IMR-90 (cell line): Measurements from ENCODE around the gene PARD3. TPM values are rescaled to one million over a fixed set of nuclear protein-coding genes. Genes with fewer than 3 reads are reported as not detected.

Source experiments
- ATAC-seq: fragments of 200-7000 bp; cut with Tn5 transposase; 2 replicates; pipeline ENCODE4 v1.9.1; 2020; ENCODE audit warnings: low read depth, mild to moderate bottlenecking, moderate library complexity
- BruUV-seq: library from RNA; stranded (reverse); fragments of 400-500 nt; replicated peaks from 2 replicates; lab custom pipeline; 2021; lab: Mats Ljungman, UMichigan
- CTCF ChIA-PET: fragments of 300-600 bp; formaldehyde crosslinking; extraction: SDS; loops from one replicate; lab custom pipeline; 2021; ENCODE audit warnings: antibody characterized with exemption; lab: Yijun Ruan, JAX
- POLR2A ChIA-PET: fragments of 300-600 bp; sonication (Branson Sonifier 250); formaldehyde crosslinking; loops from one replicate; lab custom pipeline; 2022; ENCODE audit warnings: antibody characterized with exemption; ENCODE audit not compliant: unreplicated experiment; lab: Charles Lee
- DNase-seq: peaks from one replicate; pipeline ENCODE4 v3.0.0; 2013
- H2AFZ ChIP-seq: replicated peaks from 2 replicates; pipeline ENCODE3; 2013; ENCODE audit warnings: low read length, mild to moderate bottlenecking; ENCODE audit not compliant: poor library complexity
- H2AK5ac ChIP-seq: 2 replicates; pipeline ENCODE4 v1.6.1; 2013; ENCODE audit warnings: low read depth, low read length, inconsistent platforms
- H2AK9ac ChIP-seq: replicated peaks from 2 replicates; pipeline ENCODE3; 2013; ENCODE audit warnings: mild to moderate bottlenecking, low read depth, low read length, moderate library complexity; ENCODE audit not compliant: poor library complexity
- H2BK120ac ChIP-seq: 2 replicates; pipeline ENCODE4 v1.6.1; 2013; ENCODE audit warnings: low read depth, low read length, inconsistent platforms
- H2BK15ac ChIP-seq: 3 replicates; pipeline ENCODE4 v1.6.1; 2013; ENCODE audit warnings: low read depth, low read length, inconsistent platforms
- H2BK20ac ChIP-seq: 2 replicates; pipeline ENCODE4 v1.6.1; 2013; ENCODE audit warnings: low read depth, mild to moderate bottlenecking, inconsistent platforms, low read length, moderate library complexity
- H2BK5ac ChIP-seq: 2 replicates; pipeline ENCODE4 v1.6.1; 2013; ENCODE audit warnings: mild to moderate bottlenecking, low read depth, low read length, inconsistent platforms; ENCODE audit not compliant: poor library complexity, severe bottlenecking
- H3K14ac ChIP-seq: replicated peaks from 2 replicates; pipeline ENCODE4 v1.6.1; 2013; ENCODE audit warnings: low read depth, low read length, inconsistent platforms
- H3K18ac ChIP-seq: 2 replicates; pipeline ENCODE4 v1.6.1; 2013; ENCODE audit warnings: low read depth, low read length, control low read depth
- H3K23ac ChIP-seq: 2 replicates; pipeline ENCODE4 v1.6.1; 2013; ENCODE audit warnings: low read depth, low read length, inconsistent platforms
- H3K27ac ChIP-seq: 2 replicates; pipeline ENCODE4 v1.5.1; 2013; ENCODE audit warnings: mild to moderate bottlenecking, control low read depth, low read length; ENCODE audit not compliant: insufficient read depth
- H3K27me3 ChIP-seq: 2 replicates; pipeline ENCODE4 v1.6.1; 2013; ENCODE audit warnings: low read length; ENCODE audit not compliant: control insufficient read depth, insufficient read depth
- H3K36me3 ChIP-seq: 2 replicates; pipeline ENCODE4 v1.6.1; 2013; ENCODE audit warnings: low read length, mixed read lengths; ENCODE audit not compliant: control insufficient read depth, insufficient read depth
- H3K4ac ChIP-seq: 2 replicates; pipeline ENCODE4 v1.6.1; 2013; ENCODE audit warnings: low read depth, low read length, inconsistent platforms
- H3K4me1 ChIP-seq: 2 replicates; pipeline ENCODE4 v1.6.1; 2013; ENCODE audit warnings: low read length, mixed read lengths; ENCODE audit not compliant: control insufficient read depth, insufficient read depth
- H3K4me2 ChIP-seq: 2 replicates; pipeline ENCODE4 v1.6.1; 2013; ENCODE audit warnings: low read depth, mild to moderate bottlenecking, control low read depth, low read length, moderate library complexity
- H3K4me3 ChIP-seq: 2 replicates; pipeline ENCODE4 v1.5.1; 2013; ENCODE audit warnings: low read depth, mild to moderate bottlenecking, control low read depth, low read length, moderate library complexity; ENCODE audit not compliant: insufficient read depth
- H3K56ac ChIP-seq: 2 replicates; pipeline ENCODE4 v1.6.1; 2013; ENCODE audit warnings: low read length, inconsistent platforms; ENCODE audit not compliant: insufficient read depth; ENCODE audit errors: extremely low read depth
- H3K79me1 ChIP-seq, 2 experiments: 2 replicates each; pipeline ENCODE4 v1.6.1; 2013; ENCODE audit warnings: low read length in 2 of 2, inconsistent platforms in 1 of 2, low read depth in 1 of 2
- H3K9ac ChIP-seq: 2 replicates; pipeline ENCODE4 v1.6.1; 2013; ENCODE audit warnings: low read depth, low read length, control low read depth
- H3K9me1 ChIP-seq: 2 replicates; pipeline ENCODE4 v1.6.1; 2013; ENCODE audit warnings: low read length, inconsistent platforms; ENCODE audit not compliant: insufficient read depth
- H3K9me3 ChIP-seq: 2 replicates; pipeline ENCODE4 v1.6.1; 2013; ENCODE audit warnings: low read length; ENCODE audit not compliant: control insufficient read depth, insufficient read depth
- H4K20me1 ChIP-seq: 2 replicates; pipeline ENCODE4 v1.6.1; 2013; ENCODE audit warnings: low read length, inconsistent platforms; ENCODE audit not compliant: insufficient read depth
- H4K5ac ChIP-seq: 2 replicates; pipeline ENCODE4 v1.6.1; 2013; ENCODE audit warnings: mild to moderate bottlenecking, low read depth, low read length, control low read depth
- H4K8ac ChIP-seq, 2 experiments: 2 replicates each; pipeline ENCODE4 v1.6.1; 2013; ENCODE audit warnings: low read depth in 2 of 2, low read length in 2 of 2, control low read depth in 1 of 2, inconsistent platforms in 1 of 2
- H4K91ac ChIP-seq: 2 replicates; pipeline ENCODE4 v1.6.1; 2013; ENCODE audit warnings: low read depth, low read length, inconsistent platforms; ENCODE audit not compliant: insufficient read depth
- CHD1 ChIP-seq: IDR thresholded peaks from 2 replicates; pipeline ENCODE4 v1.6.1; 2012; ENCODE audit warnings: low read depth, low read length, improper control_type of control experiment
- MAZ ChIP-seq: IDR thresholded peaks from 2 replicates; pipeline ENCODE4 v1.6.1; 2012; ENCODE audit warnings: low read depth, mild to moderate bottlenecking, low read length, improper control_type of control experiment, moderate library complexity, borderline replicate concordance
- POLR2A ChIP-seq: IDR thresholded peaks from 2 replicates; pipeline ENCODE4 v1.6.1; 2012; ENCODE audit warnings: mild to moderate bottlenecking, low read depth, low read length
- RFX5 ChIP-seq: IDR thresholded peaks from 2 replicates; pipeline ENCODE4 v1.8.0; 2012; ENCODE audit warnings: low read depth, mild to moderate bottlenecking, low read length, moderate library complexity
- SMC3 ChIP-seq: fragments of 150-350 bp; IDR thresholded peaks from 2 replicates; pipeline ENCODE4 v1.6.1; 2016; ENCODE audit warnings: low read depth, mild to moderate bottlenecking, antibody characterized with exemption, low read length, moderate library complexity
- WGBS, 2 experiments: methylation state at CpG; one replicate each; pipeline versions ENCODE4 v1.1.5 to v1.1.7; 2013; ENCODE audit warnings: missing lambda C conversion rate in 2 of 2; ENCODE audit not compliant: insufficient read length in 1 of 2; ENCODE audit errors: extremely low coverage in 2 of 2; 5-methylcytosine and 5-hydroxymethylcytosine counted together
- dilution Hi-C: fragments of 300-500 bp; cut with HindIII; formaldehyde crosslinking; loops from one replicate; pipeline ENCODE4 v1.14.3; 2018; ENCODE audit warnings: low sequenced_read_pairs; ENCODE audit not compliant: unreplicated experiment
- in situ Hi-C: fragments of 300-500 bp; cut with MboI; formaldehyde crosslinking; loops from 3 replicates; pipeline ENCODE4 v1.14.3; 2019; ENCODE audit warnings: low sequenced_read_pairs, inconsistent platforms, mixed read lengths
- intact Hi-C: fragments of 100-400 bp; cut with micrococcal nuclease; formaldehyde crosslinking; loops from 2 replicates; pipeline ENCODE4 v1.10.0; 2022
- polyA plus RNA-seq, 3 experiments: library from polyadenylated mRNA; depleted of rRNA; stranded (reverse); fragments of >200 nt; gene quantifications; 2 replicates each; pipeline ENCODE4 v1.2.3, GENCODE V29; 2012; ENCODE audit warnings: low replicate concordance in 1 of 3
- total RNA-seq: library from RNA; depleted of rRNA; stranded (reverse); fragments of >200 nt; gene quantifications from 2 replicates; pipeline ENCODE4 v1.2.3, GENCODE V29; 2012
- TF ChIP-seq, protein P1 (sequence below): conservative IDR thresholded peaks from 2 replicates; pipeline ENCODE4 v1.5.1; 2012; ENCODE audit warnings: mild to moderate bottlenecking, low read depth, low read length, improper control_type of control experiment
- TF ChIP-seq, protein P2 (sequence below): fragments of 150-350 bp; IDR thresholded peaks from 2 replicates; pipeline ENCODE4 v1.6.1; 2017; ENCODE audit warnings: mild to moderate bottlenecking, antibody characterized with exemption, low read length, low read depth

PARD3 gene
- total and polyA plus RNA-seq, 2 of the 4 experiments (the other 2 are of a cell fraction) = 14.6 to 37.5 TPM

GRCh38 chr10:34613491-34613890 lies 201.6 kb downstream of the PARD3 start:
- H4K5ac ChIP-seq = no peak overlapping the region
- H3K9me1 ChIP-seq = peaks cover 3% of the 10 kb centered on the region; the same call in 1 of the 2 replicates
- H4K20me1 ChIP-seq = no peaks in the 10 kb centered on the region; the same call in 1 of the 2 replicates
- H2AK9ac ChIP-seq = no peak overlapping the region
- H3K27ac ChIP-seq = no peak overlapping the region
- dilution Hi-C loops = no loop called here
- no CpG with 5 or more reads among the region's 3 CpGs for WGBS, 2 experiments
- H4K8ac ChIP-seq = no peak overlapping the region
- no peaks in the 10 kb centered on the region for H3K27me3 ChIP-seq
- H2BK120ac ChIP-seq = no peak overlapping the region
- H3K4me1 ChIP-seq = no peaks in the 10 kb centered on the region
- no peaks in the 10 kb centered on the region for H3K9me3 ChIP-seq
- in situ Hi-C loops = no loop called here
- H2BK15ac ChIP-seq = no peak overlapping the region
- no peak overlapping the region for H3K18ac ChIP-seq
- H2BK5ac ChIP-seq = no peak overlapping the region
- no peak overlapping the region for H3K14ac ChIP-seq
- CTCF ChIA-PET = interaction anchor here (0.6 to 1.7 kb wide), 2 partner anchors 15 to 24 kb away, joined by 3 to 5 read pairs; no protein-coding TSS in a partner anchor
- TF ChIP-seq SMC3 (no peak), RFX5 (no peak), CHD1 (no peak), POLR2A (no peak), MAZ (no peak)
- TF ChIP-seq, protein P1, sequence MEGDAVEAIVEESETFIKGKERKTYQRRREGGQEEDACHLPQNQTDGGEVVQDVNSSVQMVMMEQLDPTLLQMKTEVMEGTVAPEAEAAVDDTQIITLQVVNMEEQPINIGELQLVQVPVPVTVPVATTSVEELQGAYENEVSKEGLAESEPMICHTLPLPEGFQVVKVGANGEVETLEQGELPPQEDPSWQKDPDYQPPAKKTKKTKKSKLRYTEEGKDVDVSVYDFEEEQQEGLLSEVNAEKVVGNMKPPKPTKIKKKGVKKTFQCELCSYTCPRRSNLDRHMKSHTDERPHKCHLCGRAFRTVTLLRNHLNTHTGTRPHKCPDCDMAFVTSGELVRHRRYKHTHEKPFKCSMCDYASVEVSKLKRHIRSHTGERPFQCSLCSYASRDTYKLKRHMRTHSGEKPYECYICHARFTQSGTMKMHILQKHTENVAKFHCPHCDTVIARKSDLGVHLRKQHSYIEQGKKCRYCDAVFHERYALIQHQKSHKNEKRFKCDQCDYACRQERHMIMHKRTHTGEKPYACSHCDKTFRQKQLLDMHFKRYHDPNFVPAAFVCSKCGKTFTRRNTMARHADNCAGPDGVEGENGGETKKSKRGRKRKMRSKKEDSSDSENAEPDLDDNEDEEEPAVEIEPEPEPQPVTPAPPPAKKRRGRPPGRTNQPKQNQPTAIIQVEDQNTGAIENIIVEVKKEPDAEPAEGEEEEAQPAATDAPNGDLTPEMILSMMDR = no peak
- TF ChIP-seq, protein P2, sequence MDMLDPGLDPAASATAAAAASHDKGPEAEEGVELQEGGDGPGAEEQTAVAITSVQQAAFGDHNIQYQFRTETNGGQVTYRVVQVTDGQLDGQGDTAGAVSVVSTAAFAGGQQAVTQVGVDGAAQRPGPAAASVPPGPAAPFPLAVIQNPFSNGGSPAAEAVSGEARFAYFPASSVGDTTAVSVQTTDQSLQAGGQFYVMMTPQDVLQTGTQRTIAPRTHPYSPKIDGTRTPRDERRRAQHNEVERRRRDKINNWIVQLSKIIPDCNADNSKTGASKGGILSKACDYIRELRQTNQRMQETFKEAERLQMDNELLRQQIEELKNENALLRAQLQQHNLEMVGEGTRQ = no peak
- no peak overlapping the region for H3K4me3 ChIP-seq
- DNase-seq (no peak), ATAC-seq (no peak)
- POLR2A ChIA-PET = no interaction called here
- H3K79me1 ChIP-seq = peaks cover 13 to 16% of the 10 kb centered on the region in 2 experiments
- no peak overlapping the region for H2AFZ ChIP-seq
- intact Hi-C loops = no loop called here
- H2BK20ac ChIP-seq = no peak overlapping the region
- no peak overlapping the region for H4K91ac ChIP-seq
- no peak overlapping the region for H3K56ac ChIP-seq
- no peak overlapping the region for H3K4ac ChIP-seq
- no peak overlapping the region for H3K9ac ChIP-seq
- no TSS peak for BruUV-seq
- no peak overlapping the region for H3K23ac ChIP-seq
- H3K4me2 ChIP-seq = no peak overlapping the region
- H2AK5ac ChIP-seq = no peak overlapping the region
- H3K36me3 ChIP-seq = no peaks in the 10 kb centered on the region
